Upper lobe of left lung (tissue), 6 donors: ENCODE results near the gene DOHH. TPM values are rescaled to one million over a fixed set of nuclear protein-coding genes. Genes with fewer than 3 reads are reported as not detected.

Source experiments
- ATAC-seq, 2 donors: fragments of 200-7000 bp; cut with Tn5 transposase; one replicate each; pipeline ENCODE4 v1.9.1; 2022; ENCODE audit warnings: mild to moderate bottlenecking in 2 of 2, moderate library complexity in 2 of 2; ENCODE audit not compliant: low FRiP score in 2 of 2
- DNase-seq, 2 donors: peaks; one replicate each; pipeline ENCODE4 v3.0.0-alpha.2; 2019 to 2020
- H3K27ac ChIP-seq, 4 donors: fragments of 200-600 bp; sonication (generic); one replicate each; pipeline ENCODE4 v1.5.1; 2016 to 2019
- H3K27me3 ChIP-seq, 4 donors: fragments of 200-600 bp; sonication (generic); one replicate each; pipeline ENCODE4 v1.5.1; 2017 to 2019
- H3K36me3 ChIP-seq, 4 donors: fragments of 200-600 bp; sonication (generic); one replicate each; pipeline ENCODE4 v1.5.1; 2016 to 2019
- H3K4me1 ChIP-seq, 4 donors: fragments of 200-600 bp; sonication (generic); one replicate each; pipeline ENCODE4 v1.5.1; 2018 to 2019
- H3K4me3 ChIP-seq, 4 donors: fragments of 200-600 bp; sonication (generic); one replicate each; pipeline ENCODE4 v1.5.1; 2017 to 2019; ENCODE audit warnings: mild to moderate bottlenecking in 2 of 4, moderate library complexity in 1 of 4
- H3K9me3 ChIP-seq, 4 donors: fragments of 200-600 bp; sonication (generic); one replicate each; pipeline ENCODE4 v1.5.1; 2018 to 2019
- EP300 ChIP-seq, 4 donors: sonication (generic); formaldehyde crosslinking; IDR thresholded peaks; one replicate each; pipeline ENCODE4 v1.5.1; 2017; ENCODE audit warnings: antibody characterized with exemption in 4 of 4, control low read depth in 2 of 4
- POLR2A ChIP-seq, 4 donors: fragments of 450-650 bp; IDR thresholded peaks; one replicate each; pipeline ENCODE4 v1.5.1; 2016 to 2017; ENCODE audit warnings: antibody characterized with exemption in 4 of 4, mild to moderate bottlenecking in 2 of 4
- POLR2AphosphoS5 ChIP-seq, 2 donors: sonication (generic); formaldehyde crosslinking; IDR thresholded peaks; one replicate each; pipeline ENCODE4 v1.5.1; 2017; ENCODE audit warnings: antibody characterized with exemption in 2 of 2
- WGBS, 2 donors: methylation state at CpG; one replicate each; pipeline ENCODE4 v1.1.5; 2017 to 2018; 5-methylcytosine and 5-hydroxymethylcytosine counted together
- total RNA-seq, 6 donors: library from RNA; depleted of rRNA in 4 of 6; stranded (reverse); fragments of >200 nt in 4 of 6; gene quantifications; one replicate each; pipeline versions ENCODE4 v1.1.0 to v1.2.1, GENCODE V29; 2016 to 2021
- TF ChIP-seq, protein P1 (sequence below), 6 experiments: fragments of 450-650 bp in 4 of 6; fragments of 200-600 bp in 2 of 6; sonication (generic) in 2 of 6; IDR thresholded peaks; one replicate each; pipeline ENCODE4 v1.5.1; 2016 to 2019; ENCODE audit warnings: antibody characterized with exemption in 6 of 6
- donor health status: DM: no; HTN: no; CAD: no; lungs with moderate emphysema.
- donor health status: DM: no; HTN: yes; CAD: no; lungs with severe emphysema.

The DOHH gene
- total RNA-seq, 6 donors from 2014 or later, result 13.3 to 26.8 (median 17.3) TPM

GRCh38 chr19:3475449-3475848 lies 25.0 kb downstream of the DOHH start:
- Histone ChIP-seq H3K9me3 (no peaks in the 10 kb centered on the region), H3K36me3 (no peaks in the 10 kb centered on the region), H3K4me1 (peaks cover 0 to 23% (median 7%) of the 10 kb centered on the region in 4 donors), H3K27me3 (peaks cover 0 to 6% (median 3%) of the 10 kb centered on the region in 4 donors), H3K27ac (no peak overlapping the region), H3K4me3 (no peak overlapping the region)
- 78 to 83% methylated on average over 4 of the region's 4 CpGs for WGBS, 2 donors
- ATAC-seq (no peak), DNase-seq (no peak)
- TF ChIP-seq POLR2AphosphoS5 (IDR thresholded peaks at IDR 0.05), result no peak
- no peak for TF ChIP-seq POLR2A (IDR thresholded peaks at IDR 0.05)
- TF ChIP-seq, protein P1, sequence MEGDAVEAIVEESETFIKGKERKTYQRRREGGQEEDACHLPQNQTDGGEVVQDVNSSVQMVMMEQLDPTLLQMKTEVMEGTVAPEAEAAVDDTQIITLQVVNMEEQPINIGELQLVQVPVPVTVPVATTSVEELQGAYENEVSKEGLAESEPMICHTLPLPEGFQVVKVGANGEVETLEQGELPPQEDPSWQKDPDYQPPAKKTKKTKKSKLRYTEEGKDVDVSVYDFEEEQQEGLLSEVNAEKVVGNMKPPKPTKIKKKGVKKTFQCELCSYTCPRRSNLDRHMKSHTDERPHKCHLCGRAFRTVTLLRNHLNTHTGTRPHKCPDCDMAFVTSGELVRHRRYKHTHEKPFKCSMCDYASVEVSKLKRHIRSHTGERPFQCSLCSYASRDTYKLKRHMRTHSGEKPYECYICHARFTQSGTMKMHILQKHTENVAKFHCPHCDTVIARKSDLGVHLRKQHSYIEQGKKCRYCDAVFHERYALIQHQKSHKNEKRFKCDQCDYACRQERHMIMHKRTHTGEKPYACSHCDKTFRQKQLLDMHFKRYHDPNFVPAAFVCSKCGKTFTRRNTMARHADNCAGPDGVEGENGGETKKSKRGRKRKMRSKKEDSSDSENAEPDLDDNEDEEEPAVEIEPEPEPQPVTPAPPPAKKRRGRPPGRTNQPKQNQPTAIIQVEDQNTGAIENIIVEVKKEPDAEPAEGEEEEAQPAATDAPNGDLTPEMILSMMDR (IDR thresholded peaks at IDR 0.05), result no peak
- no peak for TF ChIP-seq EP300 (IDR thresholded peaks at IDR 0.05)

GRCh38 chr19:3474614-3475013 lies 25.9 kb downstream of the DOHH start:
- Histone ChIP-seq H3K27me3 (peaks cover 0 to 3% (median 0%) of the 10 kb centered on the region in 4 donors), H3K27ac (no peak overlapping the region), H3K9me3 (no peaks in the 10 kb centered on the region), H3K4me1 (peaks cover 0 to 16% (median 7%) of the 10 kb centered on the region in 4 donors), H3K4me3 (no peak overlapping the region), H3K36me3 (no peaks in the 10 kb centered on the region)
- DNase-seq (no peak), ATAC-seq (no peak)
- TF ChIP-seq POLR2A (IDR thresholded peaks at IDR 0.05), result no peak
- WGBS, 2 donors, result 66 to 71% methylated on average over 2 of the region's 2 CpGs

DNA sequence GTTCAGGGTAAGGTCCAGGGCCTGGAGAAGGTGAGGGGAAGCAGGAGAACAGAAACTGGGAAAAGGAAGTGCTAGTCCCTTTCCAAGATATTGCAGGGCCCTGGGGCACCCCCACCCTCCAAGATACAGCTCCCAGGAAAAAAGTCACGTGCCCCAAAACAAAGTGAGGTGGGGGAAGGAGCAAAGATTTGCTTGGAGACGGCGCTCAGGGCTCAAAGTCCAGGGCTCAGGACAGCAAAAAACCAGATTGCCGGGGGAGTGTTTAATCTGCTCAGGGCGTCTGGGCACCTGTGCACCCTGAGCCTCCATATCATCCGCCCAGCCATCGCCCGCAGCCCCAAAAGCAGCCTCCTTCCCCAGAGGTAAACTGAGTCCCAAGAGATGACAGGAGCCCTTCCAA lies 26.5 kb downstream of the DOHH start:
- WGBS, 2 donors, result 70 to 78% methylated on average over 8 of the region's 8 CpGs
- Histone ChIP-seq H3K4me3 (no peak overlapping the region), H3K4me1 (peaks cover 0 to 16% (median 7%) of the 10 kb centered on the region in 4 donors), H3K27ac (no peak overlapping the region), H3K36me3 (no peaks in the 10 kb centered on the region), H3K9me3 (no peaks in the 10 kb centered on the region), H3K27me3 (peaks cover 0 to 3% (median 0%) of the 10 kb centered on the region in 4 donors)
- TF ChIP-seq, protein P1 (IDR thresholded peaks at IDR 0.05), result no peak
- TF ChIP-seq POLR2AphosphoS5 (IDR thresholded peaks at IDR 0.05) (no peak), POLR2A (IDR thresholded peaks at IDR 0.05) (no peak), EP300 (IDR thresholded peaks at IDR 0.05) (no peak)
- no peak for ATAC-seq
- DNase-seq, result no peak

- ATAC-seq, result peak; percentile 47 to 77
- DNase-seq, result peak in 1 of 2 donors; percentile 89
- H3K27ac ChIP-seq, result no peak overlapping the region
- no peaks in the 10 kb centered on the region for H3K36me3 ChIP-seq
- no peaks in the 10 kb centered on the region for H3K9me3 ChIP-seq
- H3K4me3 ChIP-seq, result no peak overlapping the region
- H3K27me3 ChIP-seq, result no peaks in the 10 kb centered on the region
- peaks cover 0 to 20% (median 11%) of the 10 kb centered on the region in 4 donors for H3K4me1 ChIP-seq
- WGBS, 2 donors, result 33 to 38% methylated on average over 16 to 24 of the region's 24 CpGs
- no peak for TF ChIP-seq EP300 (IDR thresholded peaks at IDR 0.05)
- TF ChIP-seq, protein P1 (IDR thresholded peaks at IDR 0.05), result peak; percentile 72 to 85 (median 82)
Observed at GRCh38 chr19:3471954-3472655, 28.4 kb downstream of the DOHH start.

DNA sequence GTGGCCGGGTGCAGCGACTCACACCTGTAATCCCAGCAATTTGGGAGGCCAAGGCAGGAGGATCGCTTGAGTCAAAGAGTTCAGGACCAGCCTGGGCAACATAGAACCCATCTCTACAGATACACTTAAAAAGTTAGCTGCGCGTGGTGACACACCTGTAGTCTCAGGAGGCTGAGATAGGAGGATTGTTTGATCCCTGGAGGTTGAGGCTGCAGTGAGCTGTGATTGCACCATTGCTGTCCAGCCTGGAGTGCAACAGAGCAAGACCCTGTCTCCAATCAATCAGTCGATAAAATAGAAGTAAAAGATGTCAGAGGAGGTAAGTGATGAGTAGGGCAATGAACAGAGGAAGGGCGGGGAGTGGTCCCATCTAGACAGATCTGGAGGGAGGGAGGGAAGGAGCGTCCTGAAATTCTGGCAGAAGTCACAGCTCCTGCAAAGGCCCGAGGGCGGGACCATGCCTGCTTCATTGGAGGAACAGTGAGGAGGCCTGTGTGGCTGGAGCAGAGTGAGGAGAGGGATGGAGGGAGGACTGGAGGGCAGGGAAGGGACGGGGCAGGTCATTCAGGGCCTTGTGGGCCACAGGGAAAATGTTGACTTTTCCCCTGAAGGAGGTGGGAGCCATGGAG lies 29.9 kb downstream of the DOHH start:
- no peak overlapping the region for H3K27ac ChIP-seq
- H3K4me3 ChIP-seq, result no peak overlapping the region
- H3K36me3 ChIP-seq, result no peaks in the 10 kb centered on the region
- H3K4me1 ChIP-seq, result peaks cover 0 to 20% (median 11%) of the 10 kb centered on the region in 4 donors
- H3K27me3 ChIP-seq, result no peaks in the 10 kb centered on the region
- H3K9me3 ChIP-seq, result no peaks in the 10 kb centered on the region
- 67 to 72% methylated on average over 11 of the region's 11 CpGs for WGBS, 2 donors
- ATAC-seq, result peak in 1 of 2 donors; percentile 20
- DNase-seq, result no peak
- no peak for TF ChIP-seq POLR2A (IDR thresholded peaks at IDR 0.05)
- TF ChIP-seq, protein P1 (IDR thresholded peaks at IDR 0.05), result no peak
- no peak for TF ChIP-seq EP300 (IDR thresholded peaks at IDR 0.05)
- no peak for TF ChIP-seq POLR2AphosphoS5 (IDR thresholded peaks at IDR 0.05)
